Epidermal melanocyte (primary cell): ENCODE data around the gene NUDT16L1.

Experiments
- DNase-seq: peaks from one replicate; pipeline ENCODE4 v3.0.0; 2011; ENCODE audit warnings: low spot score; ENCODE audit not compliant: insufficient read length

The NUDT16L1 gene

DNA sequence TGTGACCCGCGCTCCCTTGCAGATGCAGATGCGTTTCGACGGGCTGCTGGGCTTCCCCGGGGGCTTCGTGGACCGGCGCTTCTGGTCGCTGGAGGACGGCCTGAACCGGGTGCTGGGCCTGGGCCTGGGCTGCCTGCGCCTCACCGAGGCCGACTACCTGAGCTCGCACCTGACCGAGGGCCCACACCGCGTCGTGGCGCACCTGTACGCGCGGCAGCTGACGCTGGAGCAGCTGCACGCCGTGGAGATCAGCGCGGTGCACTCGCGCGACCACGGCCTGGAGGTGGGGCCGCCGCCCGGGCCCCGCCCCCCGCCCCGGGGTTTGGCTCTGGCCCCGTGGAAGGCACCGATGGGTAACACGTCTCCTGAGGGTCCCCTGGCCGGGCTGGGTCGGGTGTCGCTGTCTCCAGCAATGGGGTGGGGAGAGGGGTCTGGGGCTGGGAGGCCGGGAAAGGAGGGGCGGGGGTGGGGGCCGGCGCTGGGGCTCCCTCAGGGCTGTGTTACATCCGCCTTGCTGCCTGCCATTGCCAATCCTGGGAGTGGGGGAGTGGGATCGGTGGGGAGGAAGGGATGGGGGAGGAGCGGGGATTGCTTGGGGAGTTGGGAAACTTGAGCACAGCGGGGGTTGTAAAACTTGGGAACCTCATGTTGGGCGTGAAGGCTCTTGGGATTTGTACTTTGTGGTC lies 737 bp downstream of the NUDT16L1 start:
- DNase-seq = peak; percentile 74

DNA sequence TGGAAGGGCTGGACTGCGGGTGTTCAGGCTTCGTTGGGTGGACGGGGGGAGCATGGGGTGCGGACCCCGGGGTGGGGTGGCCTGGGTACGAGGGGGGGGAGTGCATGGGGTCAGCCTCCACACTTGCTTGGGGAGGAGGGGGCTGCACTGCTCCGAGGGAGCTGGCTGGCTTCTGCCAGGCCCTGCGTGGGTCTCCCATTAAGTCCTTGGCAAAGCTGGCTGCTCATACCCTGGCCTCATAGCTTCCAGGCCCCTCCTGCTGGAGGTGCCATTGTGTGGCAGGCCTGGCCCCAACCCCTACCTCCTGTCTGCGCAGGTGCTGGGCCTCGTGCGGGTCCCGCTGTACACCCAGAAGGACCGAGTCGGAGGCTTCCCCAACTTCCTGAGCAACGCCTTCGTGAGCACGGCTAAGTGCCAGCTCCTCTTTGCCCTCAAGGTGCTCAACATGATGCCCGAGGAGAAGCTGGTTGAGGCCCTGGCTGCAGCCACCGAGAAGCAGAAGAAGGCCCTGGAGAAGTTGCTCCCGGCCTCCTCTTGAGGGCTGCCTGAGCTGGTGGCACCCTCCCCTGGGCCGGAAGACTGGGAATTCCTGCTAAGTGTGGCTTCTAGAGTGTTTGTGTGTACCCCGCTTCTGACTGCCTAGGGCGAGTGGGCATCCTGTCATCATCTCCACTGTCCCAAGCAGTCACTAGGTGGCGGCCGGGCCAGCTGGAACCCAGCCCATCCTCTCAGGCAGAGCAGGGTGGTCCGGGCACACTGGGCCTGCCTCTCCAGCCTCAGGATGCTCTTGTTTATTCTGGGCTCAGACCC lies 1.5 kb downstream of the NUDT16L1 start:
- peak; percentile 13 for DNase-seq

DNA sequence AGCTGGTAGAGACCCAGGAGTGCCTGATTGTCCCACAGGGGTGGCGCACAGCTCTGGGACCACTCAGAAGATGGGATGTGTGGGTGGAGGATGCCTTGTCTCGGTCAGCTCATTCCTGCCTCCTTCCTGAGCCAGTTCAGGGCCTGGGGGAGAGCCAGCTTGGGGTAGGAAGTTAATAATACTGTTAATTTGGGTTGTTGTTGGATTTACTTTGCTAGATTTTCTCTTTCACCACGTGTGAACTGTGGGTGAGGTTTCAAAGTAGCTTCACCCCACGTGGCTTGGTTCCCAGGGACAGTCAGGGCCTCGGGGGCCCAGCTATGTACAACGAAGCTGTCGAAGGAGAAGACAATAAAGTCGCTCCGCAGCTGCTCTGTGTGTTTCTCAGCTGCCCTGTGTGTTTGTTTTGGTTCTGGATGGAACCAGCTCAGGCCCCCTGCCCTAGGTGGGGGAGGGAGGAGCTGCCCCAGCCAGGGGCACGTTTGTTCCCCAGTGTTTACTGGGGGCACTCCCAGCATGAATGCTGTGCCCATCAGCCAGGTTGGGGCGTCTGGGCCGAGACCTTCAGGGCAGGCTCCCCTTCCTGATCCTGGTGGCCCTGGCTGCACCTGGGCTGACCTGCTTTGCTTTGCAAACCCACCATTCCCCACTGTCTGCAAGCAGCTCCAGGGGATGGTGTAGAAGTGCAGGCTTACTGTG lies 2.3 kb downstream of the NUDT16L1 start:
- DNase-seq = peak; percentile 9

DNA sequence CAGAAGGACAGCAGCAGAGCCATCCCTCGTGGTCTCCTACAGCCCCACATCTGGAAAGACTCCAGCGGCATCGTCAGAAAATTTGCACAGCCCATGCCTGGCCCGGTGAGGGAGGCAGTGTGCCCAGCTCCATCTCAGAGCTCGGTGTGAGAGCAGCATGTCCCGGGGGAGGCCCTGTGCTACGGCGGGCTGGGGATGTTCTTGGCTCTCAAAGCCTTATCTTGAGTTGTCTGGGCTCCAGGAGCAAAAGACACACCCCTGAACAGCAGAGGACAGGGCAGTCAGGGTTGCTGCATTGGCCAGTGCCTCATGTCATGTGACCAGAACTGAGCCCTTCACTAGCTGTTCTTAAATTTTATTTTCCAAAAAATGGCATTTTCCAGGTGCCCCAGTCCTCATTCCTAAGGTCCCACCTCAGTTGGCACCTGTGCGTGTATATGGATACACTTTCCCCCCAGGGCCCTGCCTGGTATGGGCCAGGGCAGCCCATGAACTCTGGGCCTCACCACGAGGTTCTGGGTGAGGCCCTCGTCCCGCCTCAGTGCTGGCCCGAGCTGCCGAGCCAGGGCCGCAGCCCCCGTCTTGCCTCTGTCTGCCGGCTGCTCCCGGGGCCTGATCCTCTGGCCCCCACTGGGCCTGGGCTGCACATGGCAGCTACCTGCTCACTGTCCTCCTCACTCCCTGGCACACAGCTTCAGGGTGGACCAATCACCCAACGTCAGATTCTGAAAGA lies 3.0 kb downstream of the NUDT16L1 start:
- peak; percentile 13 for DNase-seq

DNA sequence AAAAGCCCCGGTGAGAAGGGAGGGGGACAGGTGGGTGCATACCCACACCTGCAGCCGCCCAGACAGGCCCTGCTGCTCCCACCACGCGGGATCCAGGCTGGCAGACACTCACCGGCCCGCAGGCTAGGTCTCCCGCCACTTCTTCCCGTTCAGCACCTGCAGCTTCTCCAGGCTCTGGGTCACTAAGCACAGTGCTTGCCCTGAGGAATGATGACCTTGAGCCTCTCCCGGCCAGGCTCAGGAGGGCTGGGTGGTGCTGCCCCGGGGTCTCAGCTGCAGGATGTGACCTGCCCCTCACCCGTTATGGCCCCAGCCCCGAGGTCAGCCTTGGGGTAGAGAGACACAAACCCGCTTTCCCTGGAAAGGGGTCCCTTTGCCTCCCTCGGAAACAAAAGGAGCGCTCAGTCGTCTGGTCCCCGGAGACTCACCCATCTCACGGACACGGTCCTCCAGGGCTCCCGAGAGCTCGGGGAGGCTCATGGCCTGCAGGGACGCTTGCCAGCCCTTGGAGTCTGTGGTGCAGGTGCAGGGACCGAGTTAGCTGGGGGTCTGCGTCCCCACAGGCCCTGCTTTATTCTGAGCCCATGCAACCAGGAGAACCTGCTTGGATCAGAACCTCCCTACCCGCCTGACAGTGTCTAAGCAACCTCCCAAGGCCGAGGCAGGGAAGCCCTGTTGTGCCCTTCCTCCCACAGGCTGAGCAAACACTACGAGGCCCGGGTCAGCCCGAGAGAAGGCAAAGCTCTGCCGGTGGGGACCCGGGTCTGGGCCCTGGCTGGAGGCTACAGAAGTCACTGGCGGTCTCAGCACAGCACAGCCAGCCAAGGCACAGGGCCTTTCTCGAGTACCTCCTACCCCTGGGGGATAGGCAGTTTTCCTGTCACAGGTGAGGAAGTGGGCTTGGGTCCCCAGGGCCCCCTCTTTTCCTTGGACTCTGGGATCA lies 3.8 kb downstream of the NUDT16L1 start:
- no peak for DNase-seq

DNA sequence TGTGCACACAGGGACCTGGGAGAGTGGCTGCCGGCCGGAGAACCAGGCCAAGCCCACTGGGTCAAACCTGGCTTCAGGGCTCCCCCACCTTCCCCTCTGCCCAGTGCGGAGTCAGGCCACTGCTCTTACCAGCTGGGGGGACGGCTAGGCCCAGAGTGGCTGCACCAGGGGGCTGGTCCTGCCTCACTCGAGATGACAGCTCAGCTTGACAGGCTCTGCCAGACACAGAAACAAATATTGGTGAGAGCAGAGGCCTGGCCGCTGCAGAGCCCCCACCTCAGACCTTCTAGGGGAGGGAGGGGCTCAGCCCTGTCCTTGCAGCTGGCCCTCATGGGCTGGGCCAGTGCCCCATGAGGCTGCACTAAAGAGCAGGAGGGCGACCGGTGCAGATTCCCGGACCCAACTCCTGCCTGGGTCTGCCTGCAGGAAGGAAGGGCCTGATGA lies 4.5 kb downstream of the NUDT16L1 start:
- DNase-seq = no peak

DNA sequence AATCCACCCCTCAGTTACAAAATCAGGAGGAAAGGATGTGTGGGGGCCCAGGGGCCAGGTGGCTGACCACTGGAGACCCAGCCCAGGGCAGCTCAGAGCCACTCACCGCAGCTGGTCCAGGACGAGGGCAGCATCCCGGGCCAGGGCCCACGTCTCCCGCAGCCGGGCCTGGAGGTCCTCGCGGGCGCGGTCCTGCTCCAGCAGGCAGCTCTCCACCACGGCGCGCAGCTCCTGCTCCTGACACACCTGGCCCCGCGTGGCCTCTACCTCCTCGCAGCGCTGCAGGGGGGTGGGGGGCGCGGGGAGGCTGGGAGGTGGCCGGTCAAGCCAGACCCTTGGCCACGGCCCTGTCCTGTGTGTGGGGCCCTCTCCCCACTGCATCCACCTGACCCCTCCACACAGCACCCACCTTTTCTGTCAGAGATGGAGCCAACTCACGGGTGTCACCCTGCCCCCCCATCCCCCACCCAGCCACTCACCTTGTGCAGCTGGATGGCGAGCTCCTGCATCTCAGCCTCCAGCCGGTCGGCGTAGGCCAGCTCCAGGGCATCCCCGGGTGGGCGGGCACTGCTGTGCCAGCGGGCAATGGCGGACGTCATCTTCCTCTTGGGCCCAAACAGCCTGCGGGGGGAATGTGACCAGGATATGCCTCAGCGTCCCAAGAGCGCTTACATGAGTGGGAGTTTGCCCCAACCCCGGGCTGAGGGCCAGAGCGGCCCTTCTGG lies 5.1 kb downstream of the NUDT16L1 start:
- no peak for DNase-seq

DNA sequence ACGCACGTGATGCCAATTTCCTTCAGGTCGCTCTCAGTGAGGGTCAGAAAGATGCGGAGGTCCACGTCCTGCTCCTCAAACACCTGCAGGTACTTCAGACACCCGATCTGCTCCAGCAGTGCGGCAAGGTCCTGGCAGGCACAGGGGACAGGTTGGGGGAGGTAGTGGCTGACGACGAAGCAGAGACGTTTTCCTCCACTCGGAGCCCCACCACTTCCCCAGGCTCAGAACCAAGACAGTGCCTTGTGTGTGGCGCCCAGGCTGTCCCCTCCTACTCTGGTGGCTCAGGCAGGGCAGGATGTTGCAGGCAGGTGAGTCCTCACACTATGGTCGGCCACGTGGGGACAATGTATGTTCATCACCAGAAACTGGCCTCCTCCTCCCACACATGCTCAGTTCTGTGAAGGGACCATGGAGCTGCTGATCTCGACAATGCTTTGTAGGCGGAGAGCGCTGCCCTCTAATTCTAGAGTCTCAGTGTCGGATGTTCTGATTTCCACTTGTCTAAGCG lies 5.7 kb downstream of the NUDT16L1 start:
- DNase-seq = no peak

DNA sequence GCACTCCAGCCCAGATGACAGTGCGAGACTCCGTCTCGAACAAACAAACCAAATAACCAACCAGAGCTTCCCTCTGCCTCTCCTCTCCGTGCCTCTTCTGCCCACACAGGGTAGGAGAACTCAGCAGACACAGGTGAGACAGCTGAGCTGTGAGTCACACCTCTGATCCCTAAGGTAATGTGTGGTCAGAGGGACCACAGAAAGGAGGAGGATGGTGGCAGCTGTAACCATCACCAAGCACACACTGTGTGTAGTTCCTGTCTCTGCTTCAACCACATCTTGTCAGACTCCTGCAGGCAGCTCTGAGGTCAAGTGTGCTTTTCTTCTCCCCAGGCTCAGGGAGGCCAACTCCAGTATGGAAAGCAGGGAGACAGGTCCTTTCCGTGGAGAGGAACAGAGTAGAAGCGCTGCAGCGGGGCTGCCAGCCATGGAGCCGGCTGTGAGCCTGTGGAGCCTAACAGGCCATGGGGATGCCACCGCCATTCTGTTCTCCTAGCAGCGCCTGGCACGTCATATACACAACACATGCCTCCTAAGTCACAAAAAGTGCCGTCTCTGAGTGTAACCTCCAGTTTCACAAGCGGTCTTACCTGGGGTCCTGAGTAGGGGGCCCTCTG lies 7.1 kb downstream of the NUDT16L1 start:
- no peak for DNase-seq

DNA sequence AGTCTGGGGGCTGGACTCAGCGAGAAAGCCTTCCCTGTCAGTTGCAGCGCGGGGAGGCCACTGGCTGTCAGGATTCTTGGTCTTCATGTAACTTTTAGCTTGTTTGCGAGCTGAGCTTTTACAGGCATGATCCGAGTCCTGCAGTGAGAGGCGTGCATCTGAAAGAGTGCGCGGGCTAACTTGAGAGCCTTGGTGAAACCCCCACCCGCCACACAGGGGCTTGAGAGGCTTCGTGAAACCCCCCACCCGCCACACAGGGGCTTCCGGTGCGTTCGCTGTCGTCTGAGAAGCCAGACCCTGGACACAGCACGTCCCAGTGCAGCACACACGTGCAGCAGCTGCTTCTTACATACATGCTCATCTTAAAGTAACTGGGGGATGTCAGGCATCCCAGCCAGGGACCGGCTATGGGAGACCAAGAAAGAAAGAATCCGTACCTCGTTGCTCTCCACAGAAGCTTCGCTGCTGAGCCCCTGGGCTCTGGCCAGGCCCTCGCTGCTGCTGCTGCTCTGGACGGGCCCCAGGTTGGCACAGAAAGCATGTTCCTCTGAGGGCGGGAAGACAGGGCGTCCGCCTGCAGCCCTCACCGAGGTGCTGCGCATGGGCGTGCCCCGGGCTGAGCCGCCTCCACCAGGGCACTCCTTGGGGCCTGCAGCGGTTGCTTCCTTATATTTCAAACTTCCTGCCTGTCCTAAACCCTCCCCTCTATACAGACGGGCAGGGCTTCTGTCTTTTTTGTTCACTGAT lies 7.8 kb downstream of the NUDT16L1 start:
- DNase-seq = no peak

DNA sequence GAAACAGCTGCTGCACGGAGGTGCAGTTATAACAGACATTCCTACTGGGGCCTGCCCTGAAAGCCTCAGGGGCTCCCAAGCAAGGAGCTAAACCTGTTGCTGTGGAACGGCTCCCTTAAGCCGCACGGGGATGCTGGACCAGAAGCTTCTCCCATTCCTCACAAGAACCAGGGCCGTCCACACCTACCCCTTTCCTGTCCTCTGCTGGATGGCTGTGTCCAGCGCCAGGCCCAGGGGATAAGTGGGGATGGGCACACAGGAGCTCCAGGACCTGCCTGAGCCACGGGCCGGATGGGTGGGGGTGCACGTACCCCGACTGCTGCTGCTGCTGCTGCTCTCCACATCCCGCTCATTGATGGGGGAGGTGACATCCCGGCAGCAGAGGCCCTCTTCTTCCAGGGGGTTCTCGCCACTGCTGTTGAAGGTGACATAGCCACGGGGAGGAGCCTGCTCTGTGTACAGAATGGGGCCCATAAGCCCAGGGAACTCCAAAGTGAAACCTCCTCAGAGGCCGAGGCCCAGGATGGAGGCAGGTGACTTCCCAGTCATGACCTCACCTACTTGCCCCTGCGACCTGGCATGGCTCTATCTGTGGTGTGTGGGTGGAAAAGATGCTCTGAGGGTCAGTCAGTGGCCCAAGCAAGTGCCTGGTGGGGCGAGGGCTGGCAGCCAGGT lies 8.6 kb downstream of the NUDT16L1 start:
- peak; percentile 12 for DNase-seq

DNA sequence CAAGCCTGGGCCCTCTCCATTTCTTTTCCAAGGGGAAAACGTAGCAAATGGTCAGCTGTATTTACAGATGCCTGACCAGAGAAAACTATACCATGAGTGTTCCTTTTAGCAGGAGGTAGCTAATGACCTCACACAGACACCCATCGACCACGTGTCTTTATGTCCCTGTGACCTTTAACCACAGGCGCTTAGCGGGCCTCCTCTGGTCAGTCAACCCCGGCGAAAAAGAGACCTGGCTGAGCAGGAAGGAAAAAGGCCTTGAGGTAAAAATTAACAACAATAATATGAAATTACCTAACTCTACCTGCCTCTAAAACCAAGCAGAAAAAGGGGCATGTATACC lies 9.1 kb downstream of the NUDT16L1 start:
- DNase-seq = peak; percentile 9

DNA sequence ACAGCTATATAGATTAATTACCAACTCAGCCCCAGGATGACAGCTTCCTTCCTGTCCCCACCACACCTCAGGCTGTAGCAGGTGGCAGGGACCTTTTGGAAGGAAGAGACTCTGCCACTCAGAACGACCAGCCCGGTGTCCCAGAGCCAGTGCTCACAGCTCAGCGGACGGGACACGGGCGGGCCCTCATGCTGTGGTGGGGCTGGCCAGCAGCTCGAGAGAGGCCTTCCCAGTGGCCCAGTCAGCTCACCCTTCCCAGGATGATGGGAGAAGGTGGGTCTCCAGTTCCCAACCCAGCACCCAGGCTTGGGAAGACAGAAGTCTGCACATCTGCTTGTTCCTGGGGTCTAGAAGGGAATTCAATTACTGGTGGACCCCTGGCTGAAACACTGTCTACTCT lies 10.5 kb downstream of the NUDT16L1 start:
- DNase-seq = no peak

DNA sequence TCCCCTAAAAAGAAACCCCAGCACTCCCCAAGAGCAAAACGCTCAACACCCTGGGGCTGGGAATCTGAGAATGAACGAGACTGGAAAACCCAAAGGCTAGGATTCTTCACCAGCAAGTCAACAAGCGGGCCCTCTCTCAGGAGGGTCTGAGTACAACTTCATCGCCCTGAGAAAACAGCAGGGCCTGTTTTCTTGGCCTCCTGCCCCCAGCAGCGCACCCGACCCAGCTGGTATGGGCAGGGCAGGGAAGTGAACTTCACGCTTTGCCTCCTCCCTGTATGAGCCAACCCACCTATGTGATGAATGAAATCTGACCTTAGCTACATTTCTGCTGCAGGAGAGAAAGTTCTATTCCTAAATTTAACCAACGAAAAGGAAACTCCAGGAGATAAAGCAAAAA lies 11.1 kb downstream of the NUDT16L1 start:
- no peak for DNase-seq

DNA sequence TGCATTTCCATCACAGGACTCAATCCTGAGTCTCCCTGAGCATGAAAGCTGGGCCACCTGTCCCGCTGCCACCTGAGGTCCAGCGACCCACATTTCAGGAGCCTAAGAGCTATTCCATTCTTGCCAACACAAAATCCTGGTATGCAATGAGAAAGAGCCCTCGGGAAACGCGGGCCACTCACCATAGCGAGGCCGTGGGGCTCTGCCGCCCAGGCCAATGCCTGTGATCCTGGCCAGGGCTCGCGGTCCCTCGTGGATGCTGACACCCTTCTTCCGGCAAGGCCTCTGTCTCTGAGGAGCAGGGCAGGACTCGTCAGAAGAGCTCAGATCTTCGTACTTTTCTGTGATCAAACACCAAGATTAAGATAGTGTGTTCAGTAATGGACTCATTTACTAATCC lies 11.6 kb downstream of the NUDT16L1 start:
- DNase-seq = no peak

DNA sequence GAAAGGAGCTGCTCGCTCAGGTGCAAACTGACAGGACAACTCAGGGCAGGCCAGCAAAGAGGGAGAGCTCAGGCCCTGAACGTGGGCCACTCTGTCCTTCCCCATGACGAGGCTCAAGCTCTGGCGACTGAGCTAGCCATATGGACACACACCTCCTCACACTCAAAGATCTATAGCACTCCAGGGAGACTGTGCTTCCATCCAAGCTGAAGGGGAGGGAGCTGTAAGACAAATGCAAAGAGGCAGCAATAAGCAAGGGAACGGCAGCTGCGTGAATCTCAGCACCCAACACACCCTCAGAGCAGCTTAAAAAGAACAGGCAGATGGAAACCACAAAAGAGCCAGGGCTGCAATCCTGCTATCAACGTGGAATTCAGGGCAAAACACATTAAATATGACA lies 13.5 kb downstream of the NUDT16L1 start:
- DNase-seq = no peak

DNA sequence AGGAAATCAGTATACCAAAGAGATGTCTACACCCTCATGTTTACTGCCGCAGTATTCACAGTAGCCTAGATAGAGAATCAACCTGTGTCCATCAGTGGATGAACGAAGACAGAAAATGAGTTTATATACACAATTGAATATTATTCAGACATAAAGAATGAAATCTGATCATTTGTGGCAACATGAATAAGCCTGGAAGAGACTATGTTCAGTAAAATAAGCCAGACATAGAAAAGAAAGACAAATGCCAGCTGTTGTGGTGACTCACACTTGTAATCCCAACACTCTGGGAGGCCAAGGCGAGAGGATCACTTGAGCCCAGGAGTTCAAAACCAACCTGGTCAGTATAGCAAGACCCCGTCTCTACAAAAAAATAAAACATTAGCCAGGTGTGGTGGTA lies 16.1 kb downstream of the NUDT16L1 start:
- DNase-seq = no peak
